Thyroid gland (tissue), 4 donors: ENCODE measurements around the gene MAGI1.

Experiments
- CTCF ChIP-seq, 6 experiments: fragments of 200-600 bp in 3 of 6; fragments of 450-650 bp in 3 of 6; sonication (generic) in 3 of 6; IDR thresholded peaks; one replicate each; pipeline ENCODE4 v1.5.1; 2016 to 2019; ENCODE audit warnings: antibody characterized with exemption in 6 of 6, mild to moderate bottlenecking in 2 of 6, inconsistent platforms in 1 of 6, moderate library complexity in 1 of 6
- POLR2A ChIP-seq, 2 donors: fragments of 450-650 bp; IDR thresholded peaks; one replicate each; pipeline ENCODE4 v1.6.1; 2017; ENCODE audit warnings: antibody characterized with exemption in 2 of 2, mild to moderate bottlenecking in 2 of 2, moderate library complexity in 1 of 2

- TF ChIP-seq CTCF (IDR thresholded peaks at IDR 0.05) (no peak), POLR2A (IDR thresholded peaks at IDR 0.05) (no peak)
Observed at GRCh38 chr3:65408531-65409175, 630.1 kb downstream of the MAGI1 start.
